Stimulated activated CD4-positive, alpha-beta T cell treated with anti-CD3 and anti-CD28 coated beads, Interleukin-12 subunit alpha, Interleukin-12 subunit beta, amount 100 ng/mL, for 24 hours (primary cell): ENCODE data around the gene JPH3.
A peak's percentile ranks its signal among the peaks of the same experiment; 100 is the strongest.

Source experiments
- DNase-seq, 2 experiments: peaks; one replicate each; pipeline ENCODE4 v3.0.0-alpha.2; 2020; ENCODE audit warnings: low read depth in 2 of 2

The JPH3 gene

GRCh38 chr16:87697792-87698191 is 95.5 kb downstream of the JPH3 start:
- DNase-seq = no peak

GRCh38 chr16:87698241-87698640 is 95.9 kb downstream of the JPH3 start:
- no peak for DNase-seq

GRCh38 chr16:87698676-87699199 is 96.4 kb downstream of the JPH3 start:
- no peak for DNase-seq

- no peak for DNase-seq
Observed at GRCh38 chr16:87700406-87701077, 98.2 kb downstream of the JPH3 start.

DNA sequence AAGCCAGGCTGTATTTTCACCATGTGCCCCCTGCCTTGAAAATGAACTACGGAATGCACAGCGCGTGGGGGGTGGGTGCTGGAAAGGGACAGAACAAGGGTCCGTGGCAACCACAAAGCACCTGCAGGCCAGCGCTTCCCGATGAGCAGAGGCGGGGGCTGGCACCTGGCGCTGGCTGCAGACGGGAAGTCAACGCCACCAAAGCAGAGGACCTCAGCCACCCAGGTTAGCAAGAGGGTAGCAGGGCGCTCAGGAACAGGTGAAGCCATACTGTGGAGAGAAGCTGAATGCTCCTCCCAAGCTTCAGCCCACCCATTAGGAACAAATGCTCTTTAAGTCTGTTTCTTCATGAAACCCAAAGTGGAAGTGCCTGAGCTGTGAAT is 98.8 kb downstream of the JPH3 start:
- no peak for DNase-seq

DNA sequence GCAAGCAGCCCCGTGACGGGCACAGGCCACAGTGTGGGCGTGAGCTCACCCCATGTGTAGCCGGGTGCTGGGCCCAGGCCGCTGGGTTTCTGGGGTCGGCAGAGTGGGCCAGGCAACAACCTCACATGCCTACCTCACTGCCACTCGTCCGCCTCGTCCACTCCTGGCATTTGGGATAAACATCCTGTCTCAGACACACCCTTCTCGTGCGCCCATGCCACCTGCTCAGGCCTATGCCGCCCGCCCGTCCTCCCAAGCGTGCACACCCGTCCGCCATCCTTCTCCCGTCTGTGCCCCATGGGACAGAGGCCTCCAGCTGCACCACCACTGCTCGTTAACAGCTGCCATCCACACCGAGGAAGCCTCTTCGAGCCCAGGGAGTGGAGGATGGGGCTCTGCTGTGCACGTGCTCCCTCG is 99.2 kb downstream of the JPH3 start:
- DNase-seq = no peak

DNA sequence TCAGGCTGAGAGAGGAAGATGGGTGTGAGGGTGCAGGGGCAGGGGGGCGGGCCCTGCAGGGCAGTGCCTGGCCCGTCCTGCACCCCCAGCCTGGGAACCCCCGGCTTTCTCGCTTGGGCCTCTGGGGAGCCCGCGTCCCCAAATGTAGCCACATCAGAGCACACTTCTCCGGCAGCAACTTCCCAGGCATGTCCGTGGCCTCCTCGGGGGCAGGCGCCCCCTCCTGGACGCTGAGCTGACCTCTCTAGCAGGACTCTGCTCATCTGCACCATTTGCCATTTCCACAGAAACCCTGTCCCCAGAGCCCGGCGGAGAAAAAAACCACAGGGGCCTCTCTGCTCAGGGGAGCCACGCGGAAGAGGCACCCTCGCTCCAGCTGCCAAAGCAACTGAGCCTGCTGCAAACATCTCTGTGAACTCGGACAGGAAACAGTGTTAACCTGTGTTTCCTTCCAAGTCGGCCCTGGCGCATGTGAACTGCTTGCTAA is 100.1 kb downstream of the JPH3 start:
- peak in 1 of 2 experiments; percentile 39 for DNase-seq

DNA sequence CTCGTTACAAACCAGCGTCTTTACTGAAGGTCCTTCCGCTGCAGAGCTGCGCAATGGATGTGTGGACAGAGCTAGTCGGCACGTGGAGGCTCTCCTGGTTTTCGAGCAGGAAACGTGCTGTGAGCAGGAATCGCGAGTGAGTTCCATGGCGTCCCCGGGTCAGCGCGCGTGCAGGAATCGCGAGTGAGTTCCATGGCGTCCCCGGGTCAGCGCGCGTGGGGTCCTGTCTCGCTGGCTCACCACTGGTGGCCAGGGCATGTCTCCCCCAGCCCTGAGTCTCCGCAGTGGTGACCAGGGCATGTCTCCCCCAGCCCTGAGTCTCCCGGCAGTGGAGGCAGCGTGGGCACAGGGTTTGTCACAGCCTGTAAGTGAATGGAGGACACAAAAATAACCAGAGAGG is 100.8 kb downstream of the JPH3 start:
- DNase-seq = no peak

- no peak for DNase-seq
Observed at GRCh38 chr16:87703835-87704375, 101.6 kb downstream of the JPH3 start.

GRCh38 chr16:87704754-87705353 is 102.5 kb downstream of the JPH3 start:
- no peak for DNase-seq

- no peak for DNase-seq
Observed at GRCh38 chr16:87705771-87706277, 103.5 kb downstream of the JPH3 start.

- no peak for DNase-seq
Observed at GRCh38 chr16:87706278-87707000, 104.1 kb downstream of the JPH3 start.

- DNase-seq = no peak
Observed at GRCh38 chr16:87707097-87707496, 104.8 kb downstream of the JPH3 start.

DNA sequence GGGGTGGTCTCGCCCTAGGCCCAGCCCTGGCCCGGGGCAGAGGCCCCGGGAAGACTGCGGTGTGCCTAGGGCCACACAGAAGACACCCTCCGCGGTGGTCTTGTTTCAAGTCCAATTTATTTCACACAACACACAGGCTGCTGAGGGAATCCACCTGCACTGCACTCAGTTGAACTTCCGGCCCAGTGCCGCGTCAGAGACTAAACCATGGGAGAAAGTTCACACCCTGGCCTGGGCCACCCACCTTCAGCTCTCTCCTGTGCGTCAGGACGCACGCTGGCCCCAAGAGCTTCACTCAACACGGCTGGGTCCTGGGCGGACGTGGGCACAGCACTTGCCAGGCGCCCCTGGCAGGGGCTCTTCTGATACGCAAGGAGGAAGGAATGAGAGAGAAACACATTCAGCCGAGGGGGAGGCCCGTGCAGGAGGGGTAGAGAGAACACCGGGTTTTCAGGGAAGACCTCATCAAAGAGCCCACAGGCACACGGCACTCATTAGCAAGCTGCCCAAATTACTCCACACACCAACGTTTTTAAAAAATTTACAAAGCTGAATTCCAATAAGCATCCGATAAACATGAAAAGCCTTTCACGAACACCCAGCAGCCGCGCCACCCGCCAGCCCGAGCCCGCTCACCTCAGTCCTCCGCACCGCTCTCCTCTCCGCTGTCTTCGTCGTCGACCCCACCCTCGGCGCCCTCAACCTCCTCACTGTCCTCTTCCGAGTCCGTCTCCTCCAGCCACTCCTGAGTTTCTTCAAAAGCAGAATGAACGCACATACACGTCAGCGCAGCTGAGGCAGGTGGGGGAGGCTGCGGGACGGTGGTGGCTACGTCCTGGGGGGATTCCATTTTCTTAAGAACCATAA is 105.6 kb downstream of the JPH3 start:
- DNase-seq = no peak

GRCh38 chr16:87708881-87709638 is 106.8 kb downstream of the JPH3 start:
- DNase-seq = no peak

DNA sequence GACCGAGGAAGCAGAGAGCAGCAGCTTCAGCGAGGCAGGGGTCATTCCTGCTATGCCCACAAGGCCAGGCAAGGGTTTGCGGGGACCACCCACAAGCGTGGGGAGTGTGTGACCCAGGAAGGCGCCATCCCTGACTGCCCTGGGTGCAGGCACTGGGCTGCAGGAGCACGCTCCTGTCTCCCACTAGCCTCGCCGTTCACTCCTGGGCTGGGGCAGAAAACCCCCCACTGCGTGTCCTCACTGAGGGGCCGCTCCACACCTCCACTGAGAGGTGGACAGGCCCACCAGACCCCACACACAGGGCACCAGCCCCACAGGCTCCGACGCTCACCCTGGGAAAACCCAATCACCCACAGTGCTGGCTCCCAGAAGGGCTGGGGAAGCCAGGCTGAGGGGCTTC is 107.4 kb downstream of the JPH3 start:
- no peak for DNase-seq

DNA sequence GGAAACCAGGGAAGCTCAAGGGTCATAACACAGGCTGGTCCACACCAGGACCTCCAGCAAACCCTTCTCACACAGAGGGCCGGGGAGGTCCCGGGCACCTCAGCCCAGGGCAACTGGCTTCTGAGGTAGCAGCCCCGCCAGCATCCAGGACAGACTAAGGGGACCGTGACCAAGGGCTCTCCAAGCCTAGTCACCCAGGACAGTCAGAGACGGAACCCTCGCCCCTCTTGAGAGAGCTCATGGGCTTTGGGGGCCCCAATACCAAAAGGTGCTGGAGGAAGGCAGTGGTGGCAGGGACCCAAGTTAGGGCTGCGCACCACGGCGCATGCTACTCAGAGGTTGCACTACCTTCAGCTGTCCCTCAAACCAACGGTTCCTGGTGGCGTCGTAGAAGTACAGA is 108.6 kb downstream of the JPH3 start:
- DNase-seq = no peak

GRCh38 chr16:87712184-87712762 is 110.0 kb downstream of the JPH3 start:
- no peak for DNase-seq

GRCh38 chr16:87713451-87714229 is 111.3 kb downstream of the JPH3 start:
- DNase-seq = peak; percentile 16 to 44
